Measurements from ENCODE around the gene RAD51B. TPM values are rescaled to one million over a fixed set of nuclear protein-coding genes. Genes with fewer than 3 reads are reported as not detected.

Gene RAD51B
- total RNA-seq, 5 donors from 2014 or later (not counting 1 experiment from before 2014, with no cell fraction given), result 25.4 to 47.9 (median 30.0) TPM

DNA sequence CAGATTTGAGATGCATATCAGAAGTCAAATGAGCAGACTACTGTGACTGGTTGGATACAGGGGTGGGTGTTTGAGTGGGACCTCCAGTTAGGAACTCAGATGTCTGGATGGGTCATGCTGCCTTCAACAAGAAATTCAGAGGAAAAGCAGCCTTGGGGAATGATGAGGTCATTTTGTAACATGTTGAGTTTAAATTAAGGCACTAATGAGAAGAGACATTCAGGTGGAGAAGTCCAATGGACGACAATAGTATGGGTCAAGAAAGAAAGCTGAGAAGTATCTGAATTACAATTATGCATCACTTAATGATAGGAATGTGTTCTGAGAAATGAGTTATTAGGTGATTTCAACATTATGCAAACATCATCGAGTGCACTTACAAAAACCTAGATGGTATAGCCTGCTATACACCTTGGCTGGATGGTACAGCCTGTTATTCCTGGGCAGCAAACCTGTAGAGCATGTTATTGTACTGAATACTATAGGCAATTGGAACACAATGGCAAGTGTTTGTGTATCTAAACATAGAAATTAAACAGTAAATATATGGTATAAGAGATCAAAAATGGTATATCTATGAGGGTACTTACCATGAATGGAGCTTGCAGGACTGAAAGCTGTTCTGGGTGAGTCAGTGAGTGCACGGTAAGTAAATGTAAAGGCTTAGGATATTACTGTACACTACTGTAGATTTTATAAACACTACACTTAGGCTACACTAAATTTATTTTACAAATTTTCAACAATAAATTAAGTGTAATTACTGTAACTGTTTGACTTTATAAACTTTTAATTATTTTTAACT lies 414.7 kb downstream of the RAD51B start:
- peaks cover 0 to 3% of the 10 kb centered on the region in 2 experiments for H3K4me1 ChIP-seq (ENCODE audit: control insufficient read depth in 1 of 2, extremely low read depth in 1 of 2, insufficient read depth in 2 of 2, low read length in 2 of 2)
- Mint-ChIP-seq H3K4me3 (no peak overlapping the region), H3K36me3 (peaks cover 9% of the 10 kb centered on the region), H3K9me3 (no peaks in the 10 kb centered on the region), H3K27ac (no peak overlapping the region), H3K27me3 (no peaks in the 10 kb centered on the region), H3K4me1 (no peaks in the 10 kb centered on the region)
- CTCF ChIA-PET, result interaction anchor here in 1 of 2 donors (0.6 kb wide), 1 partner anchor 13 kb away, joined by 3 read pairs; no protein-coding TSS in a partner anchor
- H3K27me3 ChIP-seq (replicated peaks in 1 of 2; ENCODE audit: control insufficient read depth in 2 of 2, extremely low read depth in 1 of 2, insufficient read depth in 2 of 2, low read length in 1 of 2), result no peaks in the 10 kb centered on the region
- no peak overlapping the region for H3K27ac ChIP-seq (ENCODE audit: low read length)
- ATAC-seq (replicated peaks in 1 of 4) (no peak), DNase-seq (no peak)
- POLR2A ChIA-PET, result no interaction called here
- WGBS (ENCODE audit: insufficient coverage), result 80% methylated on average over 1 of the region's 3 CpGs
- no peak overlapping the region for H3K4me3 ChIP-seq (ENCODE audit: control insufficient read depth in 1 of 2, extremely low read depth in 1 of 2, low read length in 1 of 2)
- H3K36me3 ChIP-seq (ENCODE audit: control insufficient read depth in 2 of 2, extremely low read depth in 1 of 2, insufficient read depth in 1 of 2, low read length in 1 of 2), result no peaks in the 10 kb centered on the region
- no peaks in the 10 kb centered on the region for H3K9me3 ChIP-seq

DNA sequence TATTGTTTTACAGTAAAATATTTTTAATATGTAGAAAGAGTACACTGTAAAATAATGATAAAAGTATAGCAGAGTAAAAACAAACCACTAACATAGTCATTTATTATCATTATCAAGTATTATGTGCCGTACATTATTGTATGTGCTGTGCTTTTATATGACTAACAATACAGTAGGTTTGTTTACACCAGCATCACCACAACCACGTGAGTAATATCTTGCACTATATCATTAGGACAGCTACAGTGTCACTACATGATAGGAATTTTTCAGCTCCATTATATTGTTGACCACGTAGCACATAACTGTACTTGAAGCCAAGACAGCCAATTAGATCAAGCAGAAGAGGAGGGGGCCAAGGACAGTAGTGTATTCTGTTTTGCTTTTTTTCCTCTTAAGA lies 415.4 kb downstream of the RAD51B start:
- H3K36me3 ChIP-seq (ENCODE audit: control insufficient read depth in 2 of 2, extremely low read depth in 1 of 2, insufficient read depth in 1 of 2, low read length in 1 of 2), result no peaks in the 10 kb centered on the region
- H3K4me3 ChIP-seq (ENCODE audit: control insufficient read depth in 1 of 2, extremely low read depth in 1 of 2, low read length in 1 of 2), result no peak overlapping the region
- WGBS (ENCODE audit: insufficient coverage), result 100% methylated on average over 1 of the region's 3 CpGs
- CTCF ChIA-PET, result interaction anchor here in 1 of 2 donors (0.6 kb wide), 1 partner anchor 12 kb away, joined by 3 read pairs; no protein-coding TSS in a partner anchor
- no peaks in the 10 kb centered on the region for H3K27me3 ChIP-seq (replicated peaks in 1 of 2; ENCODE audit: control insufficient read depth in 2 of 2, extremely low read depth in 1 of 2, insufficient read depth in 2 of 2, low read length in 1 of 2)
- POLR2A ChIA-PET, result interaction anchor here in 1 of 2 donors (0.6 kb wide), 1 partner anchor 604 kb away, joined by 8 read pairs; no protein-coding TSS in a partner anchor
- H3K9me3 ChIP-seq, result no peaks in the 10 kb centered on the region
- H3K4me1 ChIP-seq (ENCODE audit: control insufficient read depth in 1 of 2, extremely low read depth in 1 of 2, insufficient read depth in 2 of 2, low read length in 2 of 2), result peaks cover 0 to 3% of the 10 kb centered on the region in 2 experiments
- ATAC-seq (replicated peaks in 1 of 4) (no peak), DNase-seq (no peak)
- no peaks in the 10 kb centered on the region for H3K4me1 Mint-ChIP-seq
- H3K27ac Mint-ChIP-seq, result no peak overlapping the region
- no peak overlapping the region for H3K4me3 Mint-ChIP-seq
- H3K9me3 Mint-ChIP-seq, result no peaks in the 10 kb centered on the region
- H3K27me3 Mint-ChIP-seq, result no peaks in the 10 kb centered on the region
- H3K36me3 Mint-ChIP-seq, result peaks cover 9% of the 10 kb centered on the region
- no peak overlapping the region for H3K27ac ChIP-seq (ENCODE audit: low read length)

DNA sequence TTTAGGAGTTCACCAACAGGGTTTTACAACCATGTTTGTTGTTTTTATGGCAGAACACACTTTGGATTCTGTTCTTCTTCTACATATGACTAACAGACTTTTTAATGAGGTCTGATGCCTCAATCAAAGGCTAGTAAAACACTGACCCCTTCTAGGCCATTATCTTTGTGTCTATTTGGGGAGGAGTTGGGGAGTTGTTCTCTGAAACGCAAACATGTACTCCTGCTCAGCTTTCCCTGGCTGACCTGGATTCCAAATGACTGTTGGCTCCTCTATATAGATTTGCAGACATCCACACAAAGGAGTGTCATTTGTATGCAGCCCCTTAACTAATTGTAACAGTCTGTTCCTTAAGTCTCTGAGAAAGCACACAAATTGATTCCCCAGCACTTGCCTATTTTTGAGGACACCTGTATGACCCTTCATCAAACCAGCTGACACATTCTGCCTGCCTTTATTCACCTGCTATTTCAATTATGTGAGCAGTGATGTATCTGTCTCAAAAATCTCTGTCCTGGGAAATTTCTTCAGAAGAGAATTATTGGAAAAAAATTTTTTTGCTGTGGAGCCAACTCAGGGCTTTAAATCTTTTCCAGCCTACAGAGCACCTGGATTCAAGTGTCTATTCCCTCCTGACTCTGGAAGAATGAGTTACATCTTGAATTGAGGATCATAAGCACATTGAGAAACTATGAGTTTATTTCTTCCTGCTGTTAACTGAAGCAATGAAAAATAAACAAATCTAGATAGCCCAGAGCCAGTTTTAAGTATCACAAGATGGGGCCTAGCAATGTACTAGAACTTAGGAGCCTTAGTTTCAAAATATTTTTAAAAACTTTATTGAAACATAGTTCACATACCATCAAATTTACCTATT lies 417.2 kb downstream of the RAD51B start:
- no peaks in the 10 kb centered on the region for H3K27me3 ChIP-seq (replicated peaks in 1 of 2; ENCODE audit: control insufficient read depth in 2 of 2, extremely low read depth in 1 of 2, insufficient read depth in 2 of 2, low read length in 1 of 2)
- POLR2A ChIA-PET, result interaction anchor here in 1 of 2 donors (0.7 kb wide), 1 partner anchor 540 kb away, joined by 6 read pairs; no protein-coding TSS in a partner anchor
- ATAC-seq (replicated peaks in 1 of 4) (no peak), DNase-seq (no peak)
- H3K4me3 ChIP-seq (ENCODE audit: control insufficient read depth in 1 of 2, extremely low read depth in 1 of 2, low read length in 1 of 2), result no peak overlapping the region
- CTCF ChIA-PET, result interaction anchor here in 1 of 2 donors (0.7 kb wide), 2 partner anchors 51 to 1393 kb away, joined by 3 to 5 read pairs; no protein-coding TSS in a partner anchor
- no peaks in the 10 kb centered on the region for H3K9me3 ChIP-seq
- Mint-ChIP-seq H3K36me3 (peaks cover 9% of the 10 kb centered on the region), H3K27ac (no peak overlapping the region), H3K9me3 (no peaks in the 10 kb centered on the region), H3K27me3 (no peaks in the 10 kb centered on the region), H3K4me3 (no peak overlapping the region), H3K4me1 (no peaks in the 10 kb centered on the region)
- no peaks in the 10 kb centered on the region for H3K36me3 ChIP-seq (ENCODE audit: control insufficient read depth in 2 of 2, extremely low read depth in 1 of 2, insufficient read depth in 1 of 2, low read length in 1 of 2)
- H3K27ac ChIP-seq (ENCODE audit: low read length), result no peak overlapping the region
- H3K4me1 ChIP-seq (ENCODE audit: control insufficient read depth in 1 of 2, extremely low read depth in 1 of 2, insufficient read depth in 2 of 2, low read length in 2 of 2), result peaks cover 0 to 3% of the 10 kb centered on the region in 2 experiments
- 100% methylated on average over 1 of the region's 1 CpG for WGBS (ENCODE audit: insufficient coverage)

DNA sequence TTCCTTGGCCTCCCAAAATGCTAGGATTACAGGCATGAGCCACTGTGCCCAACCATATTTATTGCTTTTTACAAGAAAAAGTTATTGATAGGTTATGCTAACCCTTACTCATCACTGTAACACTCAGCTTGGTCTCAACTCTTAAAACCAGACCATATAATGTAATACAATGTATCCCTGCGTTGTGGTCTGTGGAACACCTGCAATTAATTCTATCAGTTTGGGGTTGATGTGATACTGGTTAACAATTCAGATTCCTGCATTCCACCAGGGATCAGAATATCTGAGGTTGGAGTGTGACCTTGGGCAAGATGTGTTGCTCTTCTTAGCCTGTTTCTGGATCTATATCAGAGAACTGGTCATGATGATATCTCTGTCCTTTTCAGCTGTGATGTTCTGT lies 419.0 kb downstream of the RAD51B start:
- Histone ChIP-seq H3K4me1 (ENCODE audit: control insufficient read depth in 1 of 2, extremely low read depth in 1 of 2, insufficient read depth in 2 of 2, low read length in 2 of 2) (peaks cover 0 to 3% of the 10 kb centered on the region in 2 experiments), H3K9me3 (no peaks in the 10 kb centered on the region), H3K36me3 (ENCODE audit: control insufficient read depth in 2 of 2, extremely low read depth in 1 of 2, insufficient read depth in 1 of 2, low read length in 1 of 2) (no peaks in the 10 kb centered on the region), H3K4me3 (ENCODE audit: control insufficient read depth in 1 of 2, extremely low read depth in 1 of 2, low read length in 1 of 2) (no peak overlapping the region), H3K27ac (ENCODE audit: low read length) (no peak overlapping the region), H3K27me3 (replicated peaks in 1 of 2; ENCODE audit: control insufficient read depth in 2 of 2, extremely low read depth in 1 of 2, insufficient read depth in 2 of 2, low read length in 1 of 2) (no peaks in the 10 kb centered on the region)
- whole genome bisulfite sequencing (ENCODE audit: insufficient coverage), result no CpG with 5 or more reads among the region's 1 CpG
- no peak for DNase-seq
- peaks cover 9% of the 10 kb centered on the region for H3K36me3 Mint-ChIP-seq
- no peaks in the 10 kb centered on the region for H3K27me3 Mint-ChIP-seq
- ATAC-seq (replicated peaks in 1 of 4), result no peak
- POLR2A ChIA-PET, result no interaction called here
- no peak overlapping the region for H3K27ac Mint-ChIP-seq
- no peaks in the 10 kb centered on the region for H3K4me1 Mint-ChIP-seq
- no peaks in the 10 kb centered on the region for H3K9me3 Mint-ChIP-seq
- no peak overlapping the region for H3K4me3 Mint-ChIP-seq
- CTCF ChIA-PET, result interaction anchor here in 1 of 2 donors (0.6 kb wide), 1 partner anchor 25 kb away, joined by 3 read pairs; no protein-coding TSS in a partner anchor

DNA sequence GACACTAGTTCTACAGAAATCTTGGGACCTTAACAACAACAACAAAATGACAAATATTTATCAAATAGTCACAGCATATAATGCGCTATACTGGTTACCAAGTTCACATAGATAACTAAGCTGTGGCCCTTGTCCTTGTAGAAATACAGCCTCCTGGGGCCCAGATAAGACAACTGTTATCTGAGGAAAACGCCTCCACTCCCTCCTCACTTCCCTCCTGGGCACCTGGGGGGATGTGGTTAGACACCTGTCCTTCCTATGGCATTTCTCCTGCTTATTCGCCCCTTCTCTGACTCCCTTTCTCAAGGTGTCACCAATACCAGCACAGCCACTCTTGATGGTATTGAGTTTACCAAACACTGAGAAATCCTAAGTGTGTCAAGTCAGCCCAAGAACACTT lies 419.4 kb downstream of the RAD51B start:
- no peaks in the 10 kb centered on the region for H3K4me1 Mint-ChIP-seq
- Histone ChIP-seq H3K27me3 (replicated peaks in 1 of 2; ENCODE audit: control insufficient read depth in 2 of 2, extremely low read depth in 1 of 2, insufficient read depth in 2 of 2, low read length in 1 of 2) (no peaks in the 10 kb centered on the region), H3K4me1 (ENCODE audit: control insufficient read depth in 1 of 2, extremely low read depth in 1 of 2, insufficient read depth in 2 of 2, low read length in 2 of 2) (peaks cover 0 to 3% of the 10 kb centered on the region in 2 experiments), H3K4me3 (ENCODE audit: control insufficient read depth in 1 of 2, extremely low read depth in 1 of 2, low read length in 1 of 2) (no peak overlapping the region), H3K27ac (ENCODE audit: low read length) (no peak overlapping the region), H3K9me3 (no peaks in the 10 kb centered on the region), H3K36me3 (ENCODE audit: control insufficient read depth in 2 of 2, extremely low read depth in 1 of 2, insufficient read depth in 1 of 2, low read length in 1 of 2) (no peaks in the 10 kb centered on the region)
- no peak overlapping the region for H3K4me3 Mint-ChIP-seq
- no peak overlapping the region for H3K27ac Mint-ChIP-seq
- no peaks in the 10 kb centered on the region for H3K27me3 Mint-ChIP-seq
- DNase-seq, result no peak
- WGBS (ENCODE audit: insufficient coverage), result 44% methylated on average over 2 of the region's 3 CpGs
- H3K36me3 Mint-ChIP-seq, result peaks cover 9% of the 10 kb centered on the region
- no peak for ATAC-seq (replicated peaks in 1 of 4)
- CTCF ChIA-PET, result interaction anchor here in 1 of 2 donors (0.6 kb wide), 1 partner anchor 26 kb away, joined by 3 read pairs; no protein-coding TSS in a partner anchor
- POLR2A ChIA-PET, result no interaction called here
- no peaks in the 10 kb centered on the region for H3K9me3 Mint-ChIP-seq
